IPS-11a (cell line): Measurements from ENCODE around the gene PIK3C2B.

ENCODE experiments used
- H3K4me3 ChIP-seq: one replicate; pipeline ENCODE4 v1.5.1; 2013; ENCODE audit warnings: low read depth, low read length, control low read depth

Gene PIK3C2B

GRCh38 chr1:204461331-204462228, 33.0 kb downstream of the PIK3C2B start:
- no peak overlapping the region for H3K4me3 ChIP-seq

GRCh38 chr1:204460346-204460745, 34.3 kb downstream of the PIK3C2B start:
- no peak overlapping the region for H3K4me3 ChIP-seq

GRCh38 chr1:204459706-204460105, 34.9 kb downstream of the PIK3C2B start:
- no peak overlapping the region for H3K4me3 ChIP-seq

DNA sequence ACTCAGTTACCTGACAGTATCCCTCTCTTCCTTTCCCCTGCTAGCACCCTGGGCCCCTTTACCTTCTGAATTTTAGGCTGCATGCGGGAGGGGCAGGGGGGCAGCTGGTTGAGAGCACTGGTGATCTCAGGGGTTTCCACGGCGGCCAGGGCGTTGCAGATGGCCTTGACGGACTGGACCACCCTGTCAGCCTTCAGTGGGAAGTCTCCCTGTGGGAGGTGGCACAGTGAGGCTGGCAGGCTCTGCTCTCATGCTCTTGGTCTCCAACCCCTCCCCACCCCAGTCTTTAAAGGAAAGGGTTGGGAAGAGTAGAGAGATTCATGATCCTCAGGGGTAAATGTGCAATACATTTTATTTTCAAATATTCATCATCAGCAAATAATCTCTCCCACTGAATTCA, 36.9 kb downstream of the PIK3C2B start:
- no peak overlapping the region for H3K4me3 ChIP-seq

DNA sequence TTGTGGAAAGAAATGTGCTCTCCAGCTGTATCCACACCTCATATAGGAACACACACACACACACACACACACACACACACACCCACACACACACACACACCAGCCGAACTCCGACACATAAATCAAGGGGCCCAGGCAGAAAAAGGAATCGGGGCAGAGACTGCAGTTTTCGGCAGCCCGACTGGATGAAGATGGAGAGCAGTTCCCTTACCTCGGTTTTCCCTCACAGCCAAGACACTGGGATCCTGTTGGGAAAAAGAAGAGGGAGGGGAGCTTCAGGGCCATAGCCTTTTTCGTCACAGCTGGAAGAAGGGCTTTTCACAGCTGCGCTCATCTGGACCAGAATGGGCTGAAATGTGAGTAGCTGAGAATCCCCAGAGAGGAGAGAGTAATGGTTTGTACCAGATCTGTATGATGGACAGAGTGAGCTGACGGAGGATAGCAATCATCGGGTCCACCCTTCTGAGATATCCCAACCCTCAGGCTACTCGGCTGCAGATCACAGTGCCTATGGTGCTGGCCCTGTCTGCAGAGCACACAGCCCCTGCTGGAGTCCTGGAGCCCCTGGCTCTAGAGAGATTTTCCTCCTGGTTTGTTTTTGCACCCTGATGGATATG, 37.7 kb downstream of the PIK3C2B start:
- H3K4me3 ChIP-seq, result no peak overlapping the region

DNA sequence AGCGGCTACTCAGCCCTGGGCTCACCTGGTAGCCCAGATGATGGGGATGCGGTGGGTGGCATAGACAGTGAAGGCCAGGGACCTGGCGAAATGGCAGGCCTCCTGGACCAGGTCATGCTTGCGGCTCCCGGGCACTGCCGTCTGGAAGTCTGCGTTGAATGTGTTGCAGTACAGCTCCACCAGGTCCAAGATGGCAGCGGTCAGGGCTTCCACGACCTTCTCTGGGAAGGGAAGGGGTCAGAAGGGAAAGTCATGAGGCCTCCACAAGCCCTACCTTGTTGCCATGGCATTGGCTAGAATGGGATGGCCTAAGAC, 38.8 kb downstream of the PIK3C2B start:
- H3K4me3 ChIP-seq, result no peak overlapping the region

- no peak overlapping the region for H3K4me3 ChIP-seq
Observed at GRCh38 chr1:204455063-204455830, 39.4 kb downstream of the PIK3C2B start.

DNA sequence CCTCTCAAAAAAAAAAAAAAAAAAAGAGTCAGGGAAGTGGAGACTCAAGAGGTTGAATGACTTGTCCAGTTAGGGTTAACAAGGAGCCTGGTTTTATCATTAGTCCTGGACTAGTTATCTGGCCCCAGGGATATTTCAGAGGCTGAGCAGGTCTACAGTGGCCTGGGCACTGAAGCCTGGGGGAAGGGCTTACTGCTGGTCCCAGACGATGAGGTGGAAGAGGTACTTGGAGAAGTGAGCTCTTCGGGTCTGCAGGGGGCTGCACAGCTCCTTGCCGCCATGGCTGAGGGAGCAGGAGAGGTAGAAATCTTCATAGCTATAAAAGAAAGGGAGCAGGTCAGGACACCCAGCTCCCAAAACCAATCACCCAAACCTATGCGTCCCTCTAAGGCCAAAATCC, 40.1 kb downstream of the PIK3C2B start:
- H3K4me3 ChIP-seq, result no peak overlapping the region

- no peak overlapping the region for H3K4me3 ChIP-seq
Observed at GRCh38 chr1:204453141-204453772, 41.3 kb downstream of the PIK3C2B start.

DNA sequence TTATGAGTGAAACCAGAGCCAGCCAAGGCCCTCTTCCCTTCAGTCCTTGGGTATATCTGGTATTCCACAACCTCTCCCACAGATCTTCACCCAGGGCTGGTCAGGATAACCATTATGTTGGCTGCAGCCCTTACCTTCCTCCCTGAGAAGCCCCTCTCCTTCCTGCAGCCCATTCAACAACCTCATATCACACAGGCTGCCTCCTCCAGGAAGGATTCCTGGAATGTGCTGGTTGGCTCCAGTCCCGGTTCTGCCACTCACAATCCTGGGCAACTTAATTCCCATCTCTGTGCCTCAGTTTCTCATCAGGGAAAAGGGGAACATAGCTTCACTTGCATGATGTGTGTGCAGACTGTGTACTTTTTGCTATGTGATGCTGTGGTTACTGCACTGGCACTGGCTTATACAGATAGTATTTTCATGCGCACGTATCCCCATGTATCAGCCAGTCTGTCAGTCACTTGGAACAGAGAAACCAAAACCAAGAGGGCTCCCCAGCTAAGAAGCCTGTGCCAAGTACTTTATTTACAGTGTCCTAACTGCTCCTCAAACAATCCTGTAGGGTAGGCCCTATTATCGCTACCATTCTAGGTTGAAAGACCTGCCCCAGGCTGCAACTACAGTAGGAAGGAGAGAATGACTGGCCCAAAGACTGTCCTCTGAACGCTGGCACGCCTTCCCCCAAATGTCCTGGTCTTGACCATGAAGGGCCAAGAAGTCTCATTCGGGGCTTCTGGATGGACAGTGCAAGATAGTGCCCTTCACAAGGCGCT, 43.1 kb downstream of the PIK3C2B start:
- H3K4me3 ChIP-seq, result no peak overlapping the region

- H3K4me3 ChIP-seq, result no peak overlapping the region
Observed at GRCh38 chr1:204450461-204451257, 43.9 kb downstream of the PIK3C2B start.

- H3K4me3 ChIP-seq, result no peak overlapping the region
Observed at GRCh38 chr1:204449678-204450280, 44.8 kb downstream of the PIK3C2B start.

DNA sequence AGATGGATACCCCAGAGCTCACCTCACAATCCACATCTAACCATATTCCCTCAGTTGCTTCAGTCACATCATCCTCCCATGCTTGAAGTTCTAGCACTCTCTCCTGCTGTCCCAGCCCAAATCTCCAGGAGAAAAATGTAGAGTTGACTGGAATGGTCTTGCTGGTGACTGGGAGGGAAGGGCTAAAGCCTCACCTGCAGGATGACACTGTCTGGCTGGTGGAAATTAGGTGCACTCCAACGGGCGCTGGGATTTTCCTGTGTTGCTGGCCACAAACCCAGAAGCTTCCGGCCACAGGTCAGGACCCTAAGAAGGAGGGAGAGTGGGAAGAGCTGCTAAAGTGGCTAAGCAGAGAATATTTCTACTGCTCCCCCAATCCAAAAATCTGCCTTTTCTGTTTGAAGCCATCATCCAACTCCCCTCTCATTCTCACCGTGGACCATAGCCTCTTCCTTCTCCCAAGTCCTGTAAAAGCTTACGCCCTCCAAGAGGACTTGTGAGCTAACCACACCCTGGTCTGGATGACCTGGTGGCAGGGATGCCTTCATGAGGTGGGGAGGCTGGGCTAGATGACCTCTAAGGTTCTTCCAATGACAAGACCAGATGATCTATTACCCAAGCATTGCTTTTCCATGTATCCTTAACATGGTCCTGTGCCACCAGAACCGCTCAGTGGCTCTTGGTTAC, 45.5 kb downstream of the PIK3C2B start:
- no peak overlapping the region for H3K4me3 ChIP-seq

DNA sequence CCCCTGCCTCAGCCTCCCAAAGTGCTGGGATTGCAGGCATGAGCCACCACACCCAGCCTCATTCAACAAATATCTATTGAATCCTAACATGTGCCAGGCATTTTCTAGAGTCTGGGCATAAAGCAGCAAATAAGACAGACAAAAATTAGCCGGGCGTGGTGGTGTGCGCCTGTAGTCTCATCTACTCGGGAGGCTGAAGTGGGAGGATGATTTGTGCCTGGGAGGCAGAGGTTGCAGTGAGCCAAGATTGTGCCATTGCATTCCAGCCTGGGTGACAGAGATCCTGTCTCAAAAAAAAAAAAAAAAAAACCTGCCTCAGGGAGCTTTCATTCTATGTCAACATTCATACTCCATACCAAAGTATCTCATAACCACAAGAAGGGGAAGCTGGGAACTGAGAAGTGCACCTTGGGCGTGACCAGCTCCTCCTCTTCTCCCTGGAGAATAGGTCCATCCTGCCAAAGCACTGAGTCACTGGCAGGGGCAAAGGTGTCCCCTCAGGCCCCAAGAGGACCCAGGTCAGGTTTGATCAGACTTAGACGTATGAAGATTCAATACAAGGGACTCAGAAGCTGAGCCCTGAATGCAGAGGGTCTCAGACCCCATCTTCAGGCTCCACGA, 46.2 kb downstream of the PIK3C2B start:
- H3K4me3 ChIP-seq, result no peak overlapping the region

DNA sequence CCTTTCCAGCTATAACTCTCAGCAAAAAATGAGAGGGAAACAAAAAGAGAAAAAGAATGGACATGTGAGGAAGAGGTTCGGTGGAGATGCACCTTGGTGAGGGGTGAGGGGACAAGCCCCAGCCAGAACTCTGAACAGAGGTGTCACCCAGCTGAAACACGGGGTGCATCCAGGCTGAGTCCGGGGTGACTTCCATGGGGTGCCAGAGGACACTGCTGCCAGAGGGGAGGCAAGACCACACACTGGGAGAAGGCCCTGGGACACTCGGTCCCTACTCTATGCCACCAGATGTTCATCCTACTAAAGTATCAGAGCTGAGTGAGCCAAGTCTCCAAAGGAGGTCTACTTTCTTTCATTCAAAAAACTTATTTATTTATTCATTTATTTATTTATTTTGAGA, 46.9 kb downstream of the PIK3C2B start:
- H3K4me3 ChIP-seq, result no peak overlapping the region

- no peak overlapping the region for H3K4me3 ChIP-seq
Observed at GRCh38 chr1:204447190-204447589, 47.4 kb downstream of the PIK3C2B start.

GRCh38 chr1:204446413-204447111, 48.0 kb downstream of the PIK3C2B start:
- H3K4me3 ChIP-seq, result no peak overlapping the region
